Breast epithelium (tissue), 3 donors: Measurements from ENCODE around the gene TRMT2A.

Source experiments
- POLR2A ChIP-seq: fragments of 450-650 bp; IDR thresholded peaks from one replicate; pipeline ENCODE4 v1.6.1; 2016; ENCODE audit warnings: antibody characterized with exemption, mild to moderate bottlenecking, moderate library complexity
- POLR2AphosphoS5 ChIP-seq, 3 donors: sonication (generic); formaldehyde crosslinking; IDR thresholded peaks; one replicate each; pipeline ENCODE4 v1.6.1; 2017; ENCODE audit warnings: antibody characterized with exemption in 3 of 3
- TF ChIP-seq, protein P1 (sequence below), 3 donors: fragments of 450-650 bp; IDR thresholded peaks; one replicate each; pipeline ENCODE4 v1.5.1; 2016 to 2017; ENCODE audit warnings: antibody characterized with exemption in 3 of 3, mild to moderate bottlenecking in 3 of 3, moderate library complexity in 3 of 3

DNA sequence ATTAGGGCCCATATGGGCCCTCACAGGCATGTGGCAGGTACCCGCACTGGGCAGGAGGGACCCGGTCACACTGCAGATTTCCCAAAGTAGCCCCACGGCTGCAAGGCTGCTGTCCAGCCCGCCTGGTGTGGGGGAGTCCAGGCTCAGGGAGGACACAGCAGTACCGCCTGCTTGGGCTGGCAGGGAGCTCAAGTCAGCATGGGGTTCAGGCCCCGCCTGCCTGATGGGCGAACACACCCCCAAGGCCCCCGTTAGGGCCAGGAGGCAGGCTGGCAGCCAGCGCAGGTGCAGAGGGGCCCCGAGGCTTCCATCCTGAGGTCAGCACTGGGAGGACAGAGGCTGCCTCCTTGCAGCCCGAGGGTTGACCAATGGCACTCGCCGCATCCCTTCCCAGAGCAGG is 20.1 kb upstream of the TRMT2A start:
- TF ChIP-seq POLR2A = no peak
- TF ChIP-seq, protein P1, sequence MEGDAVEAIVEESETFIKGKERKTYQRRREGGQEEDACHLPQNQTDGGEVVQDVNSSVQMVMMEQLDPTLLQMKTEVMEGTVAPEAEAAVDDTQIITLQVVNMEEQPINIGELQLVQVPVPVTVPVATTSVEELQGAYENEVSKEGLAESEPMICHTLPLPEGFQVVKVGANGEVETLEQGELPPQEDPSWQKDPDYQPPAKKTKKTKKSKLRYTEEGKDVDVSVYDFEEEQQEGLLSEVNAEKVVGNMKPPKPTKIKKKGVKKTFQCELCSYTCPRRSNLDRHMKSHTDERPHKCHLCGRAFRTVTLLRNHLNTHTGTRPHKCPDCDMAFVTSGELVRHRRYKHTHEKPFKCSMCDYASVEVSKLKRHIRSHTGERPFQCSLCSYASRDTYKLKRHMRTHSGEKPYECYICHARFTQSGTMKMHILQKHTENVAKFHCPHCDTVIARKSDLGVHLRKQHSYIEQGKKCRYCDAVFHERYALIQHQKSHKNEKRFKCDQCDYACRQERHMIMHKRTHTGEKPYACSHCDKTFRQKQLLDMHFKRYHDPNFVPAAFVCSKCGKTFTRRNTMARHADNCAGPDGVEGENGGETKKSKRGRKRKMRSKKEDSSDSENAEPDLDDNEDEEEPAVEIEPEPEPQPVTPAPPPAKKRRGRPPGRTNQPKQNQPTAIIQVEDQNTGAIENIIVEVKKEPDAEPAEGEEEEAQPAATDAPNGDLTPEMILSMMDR (IDR thresholded peaks at IDR 0.05) = no peak
- TF ChIP-seq POLR2AphosphoS5 (IDR thresholded peaks at IDR 0.05) = no peak
